Mesothelial cell of epicardium (in vitro differentiated cells): ENCODE data around the gene MAP7D3. TPM values are rescaled to one million over a fixed set of nuclear protein-coding genes. Genes with fewer than 3 reads are reported as not detected.
A peak's percentile ranks its signal among the peaks of the same experiment; 100 is the strongest.

Source experiments
- DNase-seq, 2 experiments: peaks; one replicate each; pipeline ENCODE4 v3.0.0; 2021; ENCODE audit warnings: low spot score in 2 of 2; ENCODE audit not compliant: unreplicated experiment in 2 of 2
- H3K27ac Mint-ChIP-seq: 2 replicates; pipeline ENCODE4 v1.8.0; 2021; ENCODE audit warnings: mixed read lengths
- H3K27me3 Mint-ChIP-seq: 2 replicates; pipeline ENCODE4 v1.8.0; 2021; ENCODE audit warnings: low read depth, mixed read lengths
- H3K36me3 Mint-ChIP-seq: 2 replicates; pipeline ENCODE4 v1.8.0; 2021; ENCODE audit warnings: mixed read lengths
- H3K4me1 Mint-ChIP-seq: 2 replicates; pipeline ENCODE4 v1.8.0; 2021; ENCODE audit warnings: mixed read lengths
- H3K4me3 Mint-ChIP-seq: 2 replicates; pipeline ENCODE4 v1.8.0; 2021; ENCODE audit warnings: mild to moderate bottlenecking, moderate library complexity, mixed read lengths
- H3K9me3 Mint-ChIP-seq: 2 replicates; pipeline ENCODE4 v1.8.0; 2021; ENCODE audit warnings: mixed read lengths
- CTCF ChIP-seq: fragments of 200-600 bp; sonication (generic); IDR thresholded peaks from one replicate; pipeline ENCODE4 v1.5.0; 2021; ENCODE audit warnings: antibody characterized with exemption; ENCODE audit not compliant: unreplicated experiment
- total RNA-seq: library from RNA; stranded (reverse); gene quantifications from 3 replicates; pipeline ENCODE4 v1.2.1, GENCODE V29; 2021

The MAP7D3 gene
- total RNA-seq, 1 donor from 2014 or later, result 10.4 TPM

DNA sequence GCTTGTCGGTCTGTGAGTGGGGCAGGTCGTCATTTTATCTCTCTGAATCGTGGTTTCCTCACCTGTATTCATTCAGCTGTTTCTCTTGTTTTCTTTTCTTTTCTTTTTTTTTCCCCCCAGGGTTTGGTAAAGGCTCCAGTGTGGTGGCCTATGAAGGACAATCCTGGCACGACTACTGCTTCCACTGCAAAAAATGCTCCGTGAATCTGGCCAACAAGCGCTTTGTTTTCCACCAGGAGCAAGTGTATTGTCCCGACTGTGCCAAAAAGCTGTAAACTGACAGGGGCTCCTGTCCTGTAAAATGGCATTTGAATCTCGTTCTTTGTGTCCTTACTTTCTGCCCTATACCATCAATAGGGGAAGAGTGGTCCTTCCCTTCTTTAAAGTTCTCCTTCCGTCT is 41.4 kb downstream of the MAP7D3 start:
- no peak overlapping the region for H3K4me3 Mint-ChIP-seq
- H3K36me3 Mint-ChIP-seq, result peaks cover 6% of the 10 kb centered on the region
- H3K27ac Mint-ChIP-seq, result no peak overlapping the region
- peaks cover 4% of the 10 kb centered on the region for H3K9me3 Mint-ChIP-seq
- peaks cover 5% of the 10 kb centered on the region for H3K4me1 Mint-ChIP-seq
- H3K27me3 Mint-ChIP-seq, result no peaks in the 10 kb centered on the region
- no peak for DNase-seq
- no peak for TF ChIP-seq CTCF

DNA sequence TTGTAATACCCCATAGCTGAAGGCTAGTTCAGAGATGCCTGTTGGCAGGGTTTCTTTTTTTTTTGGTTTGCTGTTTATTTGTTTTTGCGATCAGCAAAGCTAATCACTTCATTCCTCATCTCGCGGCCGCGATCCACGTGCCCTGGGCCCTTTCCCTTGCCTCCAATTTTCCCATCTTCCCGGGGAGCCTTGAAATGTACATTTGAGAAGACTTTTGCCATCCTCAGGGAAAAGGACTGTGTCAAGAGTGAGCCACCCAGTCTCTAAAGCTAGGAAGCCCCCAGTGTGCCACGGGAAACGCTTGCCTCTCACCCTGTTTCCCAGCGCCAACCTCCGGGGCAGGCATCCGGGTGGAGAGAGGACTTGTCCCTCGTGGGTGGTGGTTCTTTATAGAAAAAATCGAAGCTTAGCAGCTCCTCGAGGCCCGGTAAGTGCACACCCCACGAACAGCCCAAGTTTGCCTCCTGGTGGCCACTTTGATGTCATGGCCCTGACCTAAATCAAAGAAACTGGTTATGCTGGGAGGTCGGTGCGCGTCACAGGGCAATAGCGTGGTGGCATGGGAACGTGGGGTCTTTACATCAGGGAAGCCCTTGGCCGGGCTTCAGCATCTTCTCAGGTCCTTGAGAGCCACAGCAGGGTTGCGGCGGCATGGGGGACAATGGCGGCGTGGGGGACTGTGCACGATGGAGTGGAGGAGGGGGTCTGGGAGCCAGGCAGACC is 42.0 kb downstream of the MAP7D3 start:
- peak; percentile 50 for TF ChIP-seq CTCF
- H3K4me3 Mint-ChIP-seq, result no peak overlapping the region
- peaks cover 4% of the 10 kb centered on the region for H3K9me3 Mint-ChIP-seq
- no peaks in the 10 kb centered on the region for H3K27me3 Mint-ChIP-seq
- DNase-seq, result no peak
- H3K27ac Mint-ChIP-seq, result no peak overlapping the region
- no peaks in the 10 kb centered on the region for H3K4me1 Mint-ChIP-seq
- H3K36me3 Mint-ChIP-seq, result peaks cover 6% of the 10 kb centered on the region

DNA sequence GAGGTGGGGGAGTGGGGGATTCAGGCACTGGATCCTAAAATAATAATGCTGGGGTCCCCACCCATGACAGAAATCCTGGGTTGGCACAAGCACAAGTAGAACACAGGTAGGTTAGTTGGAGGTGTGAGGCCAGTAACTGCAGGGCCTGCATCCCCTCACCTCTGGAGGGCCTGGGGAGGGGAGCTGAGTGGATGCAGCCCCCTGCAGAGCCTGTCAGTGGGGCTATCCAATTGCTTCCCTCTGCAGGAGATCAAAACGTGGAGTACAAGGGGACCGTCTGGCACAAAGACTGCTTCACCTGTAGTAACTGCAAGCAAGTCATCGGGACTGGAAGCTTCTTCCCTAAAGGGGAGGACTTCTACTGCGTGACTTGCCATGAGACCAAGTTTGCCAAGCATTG is 43.7 kb downstream of the MAP7D3 start:
- no peak overlapping the region for H3K4me3 Mint-ChIP-seq
- peaks cover 6% of the 10 kb centered on the region for H3K4me1 Mint-ChIP-seq
- no peaks in the 10 kb centered on the region for H3K27me3 Mint-ChIP-seq
- H3K27ac Mint-ChIP-seq, result no peak overlapping the region
- no peak for TF ChIP-seq CTCF
- no peak for DNase-seq
- H3K9me3 Mint-ChIP-seq, result peaks cover 4% of the 10 kb centered on the region
- H3K36me3 Mint-ChIP-seq, result peaks cover 1% of the 10 kb centered on the region

GRCh38 chrX:136206916-136207315 is 44.3 kb downstream of the MAP7D3 start:
- Mint-ChIP-seq H3K4me3 (no peak overlapping the region), H3K36me3 (no peaks in the 10 kb centered on the region), H3K27me3 (no peaks in the 10 kb centered on the region), H3K9me3 (peaks cover 4% of the 10 kb centered on the region), H3K27ac (no peak overlapping the region), H3K4me1 (peaks cover 6% of the 10 kb centered on the region)
- TF ChIP-seq CTCF, result no peak
- no peak for DNase-seq

DNA sequence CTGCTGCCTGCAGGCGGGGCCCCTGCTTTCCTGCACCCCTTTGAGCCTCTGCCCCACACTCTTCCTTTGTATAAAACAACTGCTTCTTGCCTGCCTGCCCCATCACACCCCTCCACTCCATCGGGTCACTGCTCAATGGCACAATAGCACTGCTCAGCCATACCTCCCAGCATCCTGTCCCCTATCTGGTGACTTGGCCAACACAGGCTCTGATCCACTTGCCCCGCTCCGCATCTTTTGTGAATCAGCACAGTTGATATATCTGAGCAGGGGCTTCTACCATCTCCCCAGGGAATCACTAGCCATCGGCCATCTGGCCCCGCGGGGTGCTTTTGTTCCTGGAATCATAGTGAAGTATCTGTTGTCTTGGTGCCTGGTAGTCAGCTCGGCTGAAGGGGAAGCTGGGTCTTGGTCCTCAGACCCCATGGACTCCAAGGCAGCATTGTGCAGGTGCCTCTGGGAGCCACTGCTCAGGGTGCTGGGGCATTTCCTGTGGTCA is 45.3 kb downstream of the MAP7D3 start:
- H3K9me3 Mint-ChIP-seq, result peaks cover 7% of the 10 kb centered on the region
- DNase-seq, result no peak
- no peaks in the 10 kb centered on the region for H3K36me3 Mint-ChIP-seq
- H3K27ac Mint-ChIP-seq, result no peak overlapping the region
- no peak for TF ChIP-seq CTCF
- H3K4me3 Mint-ChIP-seq, result no peak overlapping the region
- H3K27me3 Mint-ChIP-seq, result no peaks in the 10 kb centered on the region
- peaks cover 6% of the 10 kb centered on the region for H3K4me1 Mint-ChIP-seq

DNA sequence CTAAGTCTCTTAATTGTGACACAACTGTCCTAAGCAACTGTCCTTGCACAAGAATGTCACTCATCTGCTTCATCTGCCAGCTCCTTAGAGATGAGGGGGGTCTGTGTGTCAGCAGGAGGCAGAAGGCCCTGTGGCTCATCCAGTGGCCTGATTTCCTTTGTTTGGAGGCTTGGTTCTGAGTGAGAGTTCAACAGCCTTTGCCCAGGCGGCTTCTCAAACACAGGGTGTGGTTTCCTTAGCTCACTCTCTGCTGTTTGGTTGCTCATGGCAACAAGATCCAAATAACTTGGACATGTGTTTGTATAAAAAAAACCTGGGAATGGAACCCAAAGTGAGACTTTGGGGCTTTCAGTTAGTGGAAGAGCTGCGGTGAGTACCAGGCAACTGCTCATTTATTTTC is 46.6 kb downstream of the MAP7D3 start:
- peak overlapping the region; percentile 30 for H3K27ac Mint-ChIP-seq
- H3K4me3 Mint-ChIP-seq, result no peak overlapping the region
- H3K27me3 Mint-ChIP-seq, result no peaks in the 10 kb centered on the region
- H3K4me1 Mint-ChIP-seq, result peaks cover 6% of the 10 kb centered on the region
- TF ChIP-seq CTCF, result no peak
- DNase-seq, result no peak
- peaks cover 1% of the 10 kb centered on the region for H3K36me3 Mint-ChIP-seq
- peaks cover 7% of the 10 kb centered on the region for H3K9me3 Mint-ChIP-seq
